ENCODE results near the gene PROCA1.

Gene PROCA1

GRCh38 chr17:28698253-28698941 is 13.3 kb downstream of the PROCA1 start:
- no peak overlapping the region for H4K12ac ChIP-seq (ENCODE audit: low read depth, low read length)
- no CpG with 5 or more reads among the region's 6 CpGs for WGBS (ENCODE audit: extremely low coverage, insufficient coverage, insufficient read length)

GRCh38 chr17:28693869-28694268 is 17.8 kb downstream of the PROCA1 start:
- H3K18ac ChIP-seq (ENCODE audit: low read length), result no peak overlapping the region
- H3K36me3 ChIP-seq (ENCODE audit: control insufficient read depth in 1 of 2, insufficient read depth in 2 of 2, low read length in 2 of 2), result peaks cover 75 to 89% of the 10 kb centered on the region in 2 experiments
- H3K4me2 ChIP-seq (ENCODE audit: low read length), result no peak overlapping the region
- DNase-seq, result no peak
- no peak overlapping the region for H3K14ac ChIP-seq (ENCODE audit: low read length)
- H2BK5ac ChIP-seq (ENCODE audit: low read depth, low read length, poor library complexity), result no peak overlapping the region
- H3K27ac ChIP-seq (ENCODE audit: low read depth, low read length), result no peak overlapping the region
- no peak overlapping the region for H4K12ac ChIP-seq (ENCODE audit: low read depth, low read length)
- H3K4ac ChIP-seq (ENCODE audit: low read depth, low read length), result no peak overlapping the region
- no peak overlapping the region for H2BK120ac ChIP-seq (ENCODE audit: insufficient read depth, low read length, poor library complexity)
- H3K27me3 ChIP-seq (ENCODE audit: insufficient read depth, low read length), result no peaks in the 10 kb centered on the region
- H2AK5ac ChIP-seq (ENCODE audit: low read length), result no peak overlapping the region
- H3K9me3 ChIP-seq (ENCODE audit: insufficient read depth, low read depth, low read length), result peaks cover 4% of the 10 kb centered on the region
- H3K4me1 ChIP-seq (ENCODE audit: control insufficient read depth in 1 of 2, insufficient read depth in 2 of 2, low read length in 2 of 2), result no peaks in the 10 kb centered on the region
- no peak overlapping the region for H3K23ac ChIP-seq (ENCODE audit: low read length)
- no peak overlapping the region for H2BK12ac ChIP-seq (ENCODE audit: low read length)
- H2AFZ ChIP-seq (ENCODE audit: insufficient read depth, low read length, poor library complexity), result no peak overlapping the region
- H4K91ac ChIP-seq (ENCODE audit: low read depth, low read length), result no peak overlapping the region
- H3K9ac ChIP-seq (ENCODE audit: low read length), result no peak overlapping the region
- H4K8ac ChIP-seq (ENCODE audit: low read depth, low read length), result no peak overlapping the region
- WGBS (ENCODE audit: extremely low coverage, insufficient coverage, insufficient read length), result no CpG with 5 or more reads among the region's 1 CpG
- H3K79me2 ChIP-seq (ENCODE audit: control insufficient read depth, insufficient read depth, low read length, poor library complexity), result no peaks in the 10 kb centered on the region
- H3K79me1 ChIP-seq (ENCODE audit: low read length), result no peaks in the 10 kb centered on the region
- H3K4me3 ChIP-seq (ENCODE audit: low read depth, low read length), result no peak overlapping the region

More at GRCh38 chr17:28698253-28698941, 13.3 kb downstream of the PROCA1 start:
- H3K9me3 ChIP-seq (ENCODE audit: insufficient read depth, low read depth, low read length), result peaks cover 2% of the 10 kb centered on the region
- H2AFZ ChIP-seq (ENCODE audit: insufficient read depth, low read length, poor library complexity), result no peak overlapping the region
- no peaks in the 10 kb centered on the region for H3K4me1 ChIP-seq (ENCODE audit: control insufficient read depth in 1 of 2, insufficient read depth in 2 of 2, low read length in 2 of 2)
- H3K18ac ChIP-seq (ENCODE audit: low read length), result no peak overlapping the region
- H3K9ac ChIP-seq (ENCODE audit: low read length), result no peak overlapping the region
- H2AK5ac ChIP-seq (ENCODE audit: low read length), result no peak overlapping the region
- H2BK5ac ChIP-seq (ENCODE audit: low read depth, low read length, poor library complexity), result no peak overlapping the region
- no peaks in the 10 kb centered on the region for H3K79me1 ChIP-seq (ENCODE audit: low read length)
- peaks cover 88 to 98% of the 10 kb centered on the region in 2 experiments for H3K36me3 ChIP-seq (ENCODE audit: control insufficient read depth in 1 of 2, insufficient read depth in 2 of 2, low read length in 2 of 2)
- H2BK12ac ChIP-seq (ENCODE audit: low read length), result no peak overlapping the region
- no peak overlapping the region for H3K4me2 ChIP-seq (ENCODE audit: low read length)
- no peak overlapping the region for H3K14ac ChIP-seq (ENCODE audit: low read length)
- H3K4ac ChIP-seq (ENCODE audit: low read depth, low read length), result no peak overlapping the region
- no peak overlapping the region for H4K91ac ChIP-seq (ENCODE audit: low read depth, low read length)
- H4K8ac ChIP-seq (ENCODE audit: low read depth, low read length), result no peak overlapping the region
- no peak overlapping the region for H3K4me3 ChIP-seq (ENCODE audit: low read depth, low read length)
- no peak overlapping the region for H3K23ac ChIP-seq (ENCODE audit: low read length)
- H3K27me3 ChIP-seq (ENCODE audit: insufficient read depth, low read length), result no peaks in the 10 kb centered on the region
- no peak for DNase-seq
- H3K27ac ChIP-seq (ENCODE audit: low read depth, low read length), result no peak overlapping the region
- H2BK120ac ChIP-seq (ENCODE audit: insufficient read depth, low read length, poor library complexity), result no peak overlapping the region
- H3K79me2 ChIP-seq (ENCODE audit: control insufficient read depth, insufficient read depth, low read length, poor library complexity), result no peaks in the 10 kb centered on the region

GRCh38 chr17:28689011-28689410 is 22.7 kb downstream of the PROCA1 start:
- no peak overlapping the region for H2AK5ac ChIP-seq (ENCODE audit: low read length)
- no peak overlapping the region for H3K27ac ChIP-seq (ENCODE audit: low read depth, low read length)
- no peak overlapping the region for H2BK5ac ChIP-seq (ENCODE audit: low read depth, low read length, poor library complexity)
- H3K4ac ChIP-seq (ENCODE audit: low read depth, low read length), result no peak overlapping the region
- no peak for DNase-seq
- H3K14ac ChIP-seq (ENCODE audit: low read length), result no peak overlapping the region
- H3K79me1 ChIP-seq (ENCODE audit: low read length), result no peaks in the 10 kb centered on the region
- H4K91ac ChIP-seq (ENCODE audit: low read depth, low read length), result no peak overlapping the region
- H2BK120ac ChIP-seq (ENCODE audit: insufficient read depth, low read length, poor library complexity), result no peak overlapping the region
- H2AFZ ChIP-seq (ENCODE audit: insufficient read depth, low read length, poor library complexity), result no peak overlapping the region
- no CpG with 5 or more reads among the region's 3 CpGs for whole genome bisulfite sequencing (ENCODE audit: extremely low coverage, insufficient coverage, insufficient read length)
- H2BK12ac ChIP-seq (ENCODE audit: low read length), result no peak overlapping the region
- no peak overlapping the region for H3K18ac ChIP-seq (ENCODE audit: low read length)
- no peak overlapping the region for H4K12ac ChIP-seq (ENCODE audit: low read depth, low read length)
- no peaks in the 10 kb centered on the region for H3K4me1 ChIP-seq (ENCODE audit: control insufficient read depth in 1 of 2, insufficient read depth in 2 of 2, low read length in 2 of 2)
- no peak overlapping the region for H3K9ac ChIP-seq (ENCODE audit: low read length)
- H4K8ac ChIP-seq (ENCODE audit: low read depth, low read length), result no peak overlapping the region
- no peaks in the 10 kb centered on the region for H3K79me2 ChIP-seq (ENCODE audit: control insufficient read depth, insufficient read depth, low read length, poor library complexity)
- no peak overlapping the region for H3K23ac ChIP-seq (ENCODE audit: low read length)
- no peak overlapping the region for H3K4me3 ChIP-seq (ENCODE audit: low read depth, low read length)
- peaks cover 4% of the 10 kb centered on the region for H3K9me3 ChIP-seq (ENCODE audit: insufficient read depth, low read depth, low read length)
- peaks cover 68 to 85% of the 10 kb centered on the region in 2 experiments for H3K36me3 ChIP-seq (ENCODE audit: control insufficient read depth in 1 of 2, insufficient read depth in 2 of 2, low read length in 2 of 2)
- H3K4me2 ChIP-seq (ENCODE audit: low read length), result no peak overlapping the region
- no peaks in the 10 kb centered on the region for H3K27me3 ChIP-seq (ENCODE audit: insufficient read depth, low read length)

- no peak overlapping the region for H3K14ac ChIP-seq (ENCODE audit: low read length)
- H3K9me3 ChIP-seq (ENCODE audit: insufficient read depth, low read depth, low read length), result peaks cover 4% of the 10 kb centered on the region
- no peak overlapping the region for H2AK5ac ChIP-seq (ENCODE audit: low read length)
- no peak overlapping the region for H3K4me3 ChIP-seq (ENCODE audit: low read depth, low read length)
- no peak overlapping the region for H4K91ac ChIP-seq (ENCODE audit: low read depth, low read length)
- H3K4me2 ChIP-seq (ENCODE audit: low read length), result no peak overlapping the region
- H2BK120ac ChIP-seq (ENCODE audit: insufficient read depth, low read length, poor library complexity), result no peak overlapping the region
- peaks cover 67 to 83% of the 10 kb centered on the region in 2 experiments for H3K36me3 ChIP-seq (ENCODE audit: control insufficient read depth in 1 of 2, insufficient read depth in 2 of 2, low read length in 2 of 2)
- H2BK12ac ChIP-seq (ENCODE audit: low read length), result no peak overlapping the region
- no peaks in the 10 kb centered on the region for H3K27me3 ChIP-seq (ENCODE audit: insufficient read depth, low read length)
- no peak overlapping the region for H4K12ac ChIP-seq (ENCODE audit: low read depth, low read length)
- H3K18ac ChIP-seq (ENCODE audit: low read length), result no peak overlapping the region
- H3K79me2 ChIP-seq (ENCODE audit: control insufficient read depth, insufficient read depth, low read length, poor library complexity), result no peaks in the 10 kb centered on the region
- H3K4ac ChIP-seq (ENCODE audit: low read depth, low read length), result no peak overlapping the region
- no peak overlapping the region for H3K27ac ChIP-seq (ENCODE audit: low read depth, low read length)
- no peaks in the 10 kb centered on the region for H3K4me1 ChIP-seq (ENCODE audit: control insufficient read depth in 1 of 2, insufficient read depth in 2 of 2, low read length in 2 of 2)
- 100% methylated on average over 1 of the region's 4 CpGs for WGBS (ENCODE audit: extremely low coverage, insufficient coverage, insufficient read length)
- H2AFZ ChIP-seq (ENCODE audit: insufficient read depth, low read length, poor library complexity), result no peak overlapping the region
- no peak overlapping the region for H3K23ac ChIP-seq (ENCODE audit: low read length)
- no peak overlapping the region for H2BK5ac ChIP-seq (ENCODE audit: low read depth, low read length, poor library complexity)
- DNase-seq, result no peak
- H3K9ac ChIP-seq (ENCODE audit: low read length), result no peak overlapping the region
- no peak overlapping the region for H4K8ac ChIP-seq (ENCODE audit: low read depth, low read length)
- no peaks in the 10 kb centered on the region for H3K79me1 ChIP-seq (ENCODE audit: low read length)
Observed at GRCh38 chr17:28688481-28688880, 23.2 kb downstream of the PROCA1 start.

All from trophoblast cell (in vitro differentiated cells and primary cell).